Activated T-cell treated with anti-CD3 and anti-CD28 coated beads for 48 hours (primary cell): Measurements from ENCODE around the gene JMJD8.

ENCODE experiments used
- DNase-seq: peaks from one replicate; pipeline ENCODE4 v3.0.0-alpha.2; 2020; ENCODE audit warnings: low read depth

Gene JMJD8

DNA sequence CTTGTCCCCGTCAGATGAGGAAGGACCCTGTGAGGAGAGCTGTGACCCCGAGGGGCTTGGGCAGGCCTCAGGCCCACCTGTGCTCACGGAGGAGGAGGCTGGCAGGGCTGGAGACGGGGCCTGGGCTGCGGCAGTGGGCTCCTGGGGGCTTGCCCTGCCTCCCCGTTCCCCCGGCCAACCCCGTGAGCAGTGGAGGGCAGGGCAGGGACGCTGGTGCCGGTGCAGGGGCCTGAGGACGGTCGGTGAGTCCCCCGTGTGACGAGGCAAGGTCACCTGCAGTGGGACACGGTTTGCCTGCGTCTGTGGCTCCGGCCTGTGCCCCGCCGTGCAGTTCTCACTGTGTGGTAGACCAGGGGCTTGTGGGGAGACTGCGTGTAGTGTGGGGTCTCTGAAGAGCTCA is 24.5 kb downstream of the JMJD8 start:
- no peak for DNase-seq

DNA sequence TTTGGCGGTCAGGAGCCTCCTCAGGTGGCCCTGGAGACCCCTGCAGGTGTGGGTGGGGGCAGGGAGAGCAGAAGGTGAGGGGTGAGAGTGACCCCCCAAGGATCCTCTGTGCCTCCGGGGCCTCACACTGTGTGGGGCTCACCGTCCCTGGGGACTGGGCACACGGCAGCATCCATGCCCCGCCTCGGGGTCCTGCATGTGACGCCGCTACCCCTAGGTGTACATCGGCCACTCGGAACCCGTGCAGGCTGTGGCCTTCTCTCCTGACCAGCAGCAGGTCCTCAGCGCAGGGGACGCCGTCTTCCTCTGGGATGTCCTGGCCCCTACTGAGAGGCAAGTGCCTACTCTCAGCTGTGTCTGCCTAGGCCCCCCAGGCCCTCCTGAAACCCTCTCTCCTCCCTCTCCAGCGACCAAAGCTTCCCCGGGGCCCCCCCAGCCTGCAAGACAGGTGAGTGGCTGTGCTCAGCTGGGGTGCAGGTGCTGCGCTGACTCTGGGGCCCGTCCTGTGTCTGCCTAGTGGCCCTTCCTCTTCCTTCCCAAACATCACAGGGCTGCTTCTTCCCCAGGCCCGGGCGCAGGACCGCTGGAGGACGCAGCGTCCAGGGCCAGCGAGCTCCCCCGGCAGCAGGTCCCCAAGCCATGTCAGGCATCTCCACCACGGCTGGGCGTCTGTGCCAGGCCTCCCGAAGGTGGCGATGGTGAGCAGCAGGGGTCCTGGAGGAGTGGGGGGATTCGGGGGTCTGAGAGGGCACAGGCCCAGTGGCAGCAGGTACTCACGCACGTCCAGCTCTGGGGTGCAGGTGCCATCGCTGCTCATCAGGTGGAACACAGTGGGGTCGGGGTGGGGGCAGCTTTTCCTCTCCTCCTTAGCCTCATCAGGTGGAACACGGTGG is 25.2 kb downstream of the JMJD8 start:
- DNase-seq, result no peak

DNA sequence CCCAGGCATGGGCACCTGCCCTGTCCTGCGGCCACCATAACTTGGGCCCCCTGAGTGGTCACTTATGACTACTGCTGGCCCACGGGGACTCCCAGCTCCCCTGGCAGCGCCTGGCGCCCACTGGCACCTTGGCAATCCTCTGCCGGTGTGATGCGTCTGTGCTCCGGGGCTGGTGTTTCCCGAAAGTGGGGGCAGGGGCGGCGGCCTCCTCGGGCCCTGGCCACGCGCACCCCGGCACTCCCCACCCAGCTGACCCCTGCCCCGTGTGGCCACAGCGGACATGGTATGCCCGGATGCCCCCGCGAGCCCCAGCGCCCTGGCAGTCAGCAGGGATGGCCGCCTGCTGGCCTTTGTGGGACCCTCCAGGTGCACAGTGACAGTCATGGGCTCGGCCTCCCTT is 26.6 kb downstream of the JMJD8 start:
- no peak for DNase-seq

DNA sequence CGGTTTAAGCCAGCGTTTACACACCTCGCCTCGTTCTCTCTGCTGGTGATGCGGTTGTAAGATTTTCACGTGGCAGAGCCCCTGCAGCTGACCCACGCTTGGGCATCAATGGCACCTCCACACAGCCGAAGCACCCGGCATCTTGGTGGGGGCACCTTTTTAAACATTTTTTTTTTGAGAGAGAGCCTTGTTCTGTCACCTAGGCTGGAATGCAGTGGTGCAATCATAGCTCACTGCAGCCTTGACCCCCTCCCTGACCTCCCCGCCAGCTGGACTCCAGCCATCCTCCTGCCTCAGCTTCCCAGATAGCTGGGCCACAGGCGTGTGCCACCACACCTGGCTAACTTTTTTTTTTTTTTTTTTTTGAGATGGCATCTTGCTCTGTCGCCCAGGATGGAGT is 30.1 kb downstream of the JMJD8 start:
- no peak for DNase-seq

DNA sequence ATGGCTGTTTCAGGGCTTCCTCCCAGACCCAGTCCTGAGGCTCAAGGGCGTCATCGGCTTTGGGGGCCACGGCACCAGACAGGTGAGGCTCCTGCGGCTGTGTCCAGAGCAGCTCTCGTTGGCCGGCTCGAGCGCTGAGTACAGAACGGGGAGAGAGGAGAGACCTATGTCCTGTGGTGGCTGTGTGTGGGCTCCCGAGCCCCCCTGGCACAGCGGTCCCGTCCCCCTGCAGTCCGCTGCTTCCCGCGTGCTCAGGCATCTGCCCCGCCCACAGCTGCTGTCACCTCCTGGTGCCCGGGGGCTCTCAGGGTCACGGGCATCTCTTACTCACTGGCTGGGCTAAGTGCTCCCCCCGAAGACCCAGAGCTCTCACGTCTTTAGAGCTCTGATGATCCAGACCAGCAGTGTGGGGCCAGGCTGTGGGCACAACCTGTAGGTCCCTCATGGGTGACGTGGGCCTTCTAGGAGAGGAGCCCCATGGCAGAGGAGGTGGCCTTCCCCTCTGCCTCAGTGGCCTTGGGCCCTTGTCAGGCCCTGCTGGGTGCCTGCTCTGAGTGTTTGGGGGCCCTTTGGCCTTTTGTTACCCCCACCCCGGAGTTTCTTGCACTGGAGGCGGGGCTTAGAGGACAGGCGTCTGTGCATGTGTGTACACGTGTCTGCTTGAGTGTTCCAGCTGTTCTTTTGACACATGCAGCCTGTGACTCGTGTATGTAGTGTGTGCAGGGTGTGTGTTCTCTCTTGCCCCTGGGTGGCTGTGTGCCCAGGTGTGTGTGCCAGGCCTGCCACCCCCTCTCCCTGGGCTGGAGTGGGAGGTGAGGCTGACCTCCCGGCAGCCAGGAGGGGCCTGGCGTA is 31.5 kb downstream of the JMJD8 start:
- DNase-seq, result no peak

DNA sequence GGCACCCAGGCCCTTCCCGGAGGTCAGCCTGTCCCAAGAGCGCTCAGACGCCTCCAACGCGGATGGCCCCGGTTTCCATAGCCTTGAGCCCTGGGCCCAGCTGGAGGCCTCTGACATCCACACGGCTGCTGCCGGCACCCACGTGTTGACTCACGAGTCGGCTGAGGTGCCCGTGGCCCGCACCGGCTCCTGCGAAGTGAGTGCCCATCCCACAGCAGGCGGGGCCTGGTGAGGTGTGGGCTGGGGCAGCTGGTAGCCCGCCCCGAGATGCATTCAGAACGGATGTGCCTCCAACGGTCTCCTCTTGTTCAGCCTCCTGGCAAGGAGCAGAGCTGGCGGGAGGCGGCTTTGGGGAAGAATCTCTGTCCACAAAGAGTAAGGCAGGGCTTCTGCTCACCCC is 32.3 kb downstream of the JMJD8 start:
- DNase-seq, result no peak

DNA sequence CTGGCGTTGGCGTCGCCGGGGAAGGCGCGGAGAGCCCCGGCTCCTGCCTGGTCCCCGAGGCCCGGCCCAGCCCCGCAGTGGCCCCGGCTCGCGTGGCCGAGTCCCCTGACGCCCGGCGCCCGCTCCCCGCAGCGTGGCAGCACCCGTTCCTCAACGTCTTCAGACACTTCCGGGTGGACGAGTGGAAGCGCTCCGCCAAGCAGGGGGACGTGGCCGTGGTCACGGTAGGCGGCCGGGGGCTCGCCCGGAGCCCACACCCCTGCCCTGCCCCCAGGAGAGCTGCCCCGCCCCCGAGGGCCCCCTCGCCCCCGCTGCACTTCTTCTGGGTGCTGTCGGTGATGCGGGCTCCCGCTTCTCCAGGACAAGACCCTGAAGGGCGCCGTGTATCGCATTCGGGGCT is 34.5 kb downstream of the JMJD8 start:
- no peak for DNase-seq

DNA sequence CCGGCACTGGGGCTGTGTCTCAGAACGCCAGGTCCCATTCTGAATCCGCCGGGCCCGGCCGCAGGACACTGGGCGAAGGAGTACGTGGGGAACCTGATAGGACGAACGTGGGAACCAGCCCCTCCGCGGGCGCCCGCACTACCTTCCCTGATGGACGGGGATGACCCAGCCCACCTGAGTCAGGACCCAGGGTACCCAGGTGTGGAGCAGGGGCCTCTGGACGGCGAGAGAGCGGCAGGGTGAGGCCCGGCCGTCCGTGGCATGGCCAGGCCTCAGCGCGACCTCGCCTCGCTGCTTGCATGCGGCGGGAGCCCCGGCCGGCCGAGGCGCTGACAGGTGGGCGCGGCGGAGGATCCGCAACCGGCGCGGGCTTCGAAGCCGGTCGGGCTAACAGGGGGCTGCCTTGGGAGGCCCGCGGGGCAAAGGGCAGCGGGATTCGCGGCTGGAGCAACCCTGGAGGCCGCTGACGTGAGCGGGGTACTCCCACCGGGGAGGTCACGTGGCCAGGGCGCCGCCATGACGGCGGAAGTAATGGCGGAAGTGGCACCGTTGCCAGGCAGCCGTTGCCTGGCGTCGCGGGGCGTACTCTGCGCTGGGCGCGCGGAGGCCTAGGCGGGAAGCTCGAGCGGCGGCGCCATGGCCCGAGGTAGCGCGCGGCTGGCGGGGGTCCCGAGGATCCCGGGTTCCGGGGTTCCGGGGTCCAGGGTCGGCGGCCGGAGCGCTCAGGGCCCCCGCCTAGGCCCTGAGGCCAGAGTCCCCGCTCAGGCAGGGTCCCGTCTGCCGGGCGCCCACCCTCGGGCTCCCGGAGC is 35.1 kb downstream of the JMJD8 start, which contains the start of gene WDR90:
Gene WDR90 (plus strand): TSS at position 585 of the 809 bp plus-strand sequence. CDS start 52 bp downstream, at position 637.
- DNase-seq, result peak; percentile 94

DNA sequence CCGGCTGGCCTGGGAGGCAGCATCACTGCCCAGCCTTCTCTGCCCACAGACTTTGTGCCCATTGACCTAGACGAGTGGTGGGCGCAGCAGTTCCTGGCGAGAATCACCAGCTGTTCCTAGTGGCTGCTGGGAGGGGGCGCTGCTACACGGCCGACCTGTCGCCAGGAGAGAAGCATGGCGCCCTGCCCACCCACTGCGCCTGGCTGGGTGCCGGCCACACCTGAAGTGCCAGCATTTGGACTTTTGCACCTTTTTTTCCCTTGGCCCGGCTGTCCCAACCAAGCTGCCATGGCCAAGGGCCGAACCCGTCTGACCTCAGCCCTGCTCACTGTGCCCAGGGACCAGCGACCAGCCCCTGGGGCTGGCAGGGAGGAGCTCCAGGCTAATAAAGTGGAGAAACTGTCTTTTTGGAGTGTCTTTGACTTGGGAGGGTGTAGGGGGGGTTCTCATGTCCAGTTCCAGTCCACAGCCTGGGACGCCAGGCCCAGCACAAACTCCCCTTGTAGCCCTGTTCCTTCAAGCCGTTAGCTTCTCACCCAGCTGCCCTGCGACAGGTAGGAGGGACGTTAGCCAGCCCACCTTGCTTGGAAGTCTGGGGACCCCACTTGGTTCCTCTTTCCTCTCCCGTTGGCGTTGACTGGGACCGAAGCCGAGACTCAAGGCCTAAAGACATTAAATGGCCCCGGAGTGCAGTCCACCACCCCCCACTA is 35.9 kb downstream of the JMJD8 start:
- peak; percentile 60 for DNase-seq

DNA sequence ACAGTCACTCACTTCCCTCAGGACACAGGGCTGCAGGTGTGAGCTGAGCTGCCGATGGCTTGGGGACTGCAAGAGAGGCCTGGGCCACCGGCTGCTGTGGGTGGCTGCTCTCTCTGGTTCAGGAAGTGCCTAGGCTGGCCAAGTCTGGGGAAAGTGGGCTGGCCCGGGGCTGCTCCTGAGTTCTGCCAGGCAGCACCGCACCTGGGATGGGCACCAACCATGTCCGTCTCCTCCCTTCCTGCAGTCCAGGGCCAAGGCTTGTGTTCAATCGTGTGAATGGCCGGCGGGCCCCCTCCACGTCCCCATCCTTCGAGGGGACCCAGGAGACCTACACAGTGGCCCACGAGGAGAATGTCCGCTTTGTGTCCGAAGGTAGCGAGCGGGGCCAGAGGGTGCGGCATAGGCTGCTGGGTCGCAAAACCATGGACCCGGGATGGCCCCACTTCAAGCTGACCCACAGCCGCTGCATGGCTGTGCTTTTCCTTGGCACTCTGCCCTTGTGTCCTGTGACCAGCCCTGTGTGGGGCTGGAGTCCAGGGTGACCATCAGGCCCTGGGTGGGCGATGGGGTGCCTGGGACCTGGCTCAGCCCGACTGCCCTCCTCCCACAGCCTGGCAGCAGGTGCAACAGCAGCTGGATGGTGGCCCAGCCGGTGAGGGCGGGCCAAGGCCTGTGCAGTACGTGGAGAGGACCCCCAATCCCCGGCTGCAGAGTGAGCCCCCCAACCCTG is 36.8 kb downstream of the JMJD8 start:
- no peak for DNase-seq

DNA sequence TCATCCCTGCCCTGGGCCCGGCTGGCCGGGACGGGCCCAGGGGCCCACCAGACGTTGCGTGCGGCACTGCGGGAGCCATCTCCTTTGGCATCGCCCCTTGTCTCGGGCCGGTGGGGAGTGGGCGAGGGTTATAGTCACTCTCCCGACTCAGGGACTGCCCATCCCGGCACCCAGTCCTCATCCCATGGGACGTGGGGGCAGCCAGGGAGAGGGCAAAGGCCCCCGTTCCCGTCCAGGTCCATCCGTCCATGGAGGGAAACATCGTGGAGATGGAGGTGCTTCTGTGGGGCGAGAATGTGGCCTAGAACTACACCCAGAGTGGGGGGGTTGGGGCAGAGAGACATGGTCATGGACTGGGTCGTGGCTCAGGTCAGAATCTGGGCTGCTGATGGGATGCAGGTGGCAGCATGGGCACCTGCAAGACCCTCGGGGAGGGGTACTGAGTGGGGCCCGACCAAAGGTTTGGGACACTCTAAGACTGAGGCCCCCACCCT is 37.4 kb downstream of the JMJD8 start:
- DNase-seq, result no peak

DNA sequence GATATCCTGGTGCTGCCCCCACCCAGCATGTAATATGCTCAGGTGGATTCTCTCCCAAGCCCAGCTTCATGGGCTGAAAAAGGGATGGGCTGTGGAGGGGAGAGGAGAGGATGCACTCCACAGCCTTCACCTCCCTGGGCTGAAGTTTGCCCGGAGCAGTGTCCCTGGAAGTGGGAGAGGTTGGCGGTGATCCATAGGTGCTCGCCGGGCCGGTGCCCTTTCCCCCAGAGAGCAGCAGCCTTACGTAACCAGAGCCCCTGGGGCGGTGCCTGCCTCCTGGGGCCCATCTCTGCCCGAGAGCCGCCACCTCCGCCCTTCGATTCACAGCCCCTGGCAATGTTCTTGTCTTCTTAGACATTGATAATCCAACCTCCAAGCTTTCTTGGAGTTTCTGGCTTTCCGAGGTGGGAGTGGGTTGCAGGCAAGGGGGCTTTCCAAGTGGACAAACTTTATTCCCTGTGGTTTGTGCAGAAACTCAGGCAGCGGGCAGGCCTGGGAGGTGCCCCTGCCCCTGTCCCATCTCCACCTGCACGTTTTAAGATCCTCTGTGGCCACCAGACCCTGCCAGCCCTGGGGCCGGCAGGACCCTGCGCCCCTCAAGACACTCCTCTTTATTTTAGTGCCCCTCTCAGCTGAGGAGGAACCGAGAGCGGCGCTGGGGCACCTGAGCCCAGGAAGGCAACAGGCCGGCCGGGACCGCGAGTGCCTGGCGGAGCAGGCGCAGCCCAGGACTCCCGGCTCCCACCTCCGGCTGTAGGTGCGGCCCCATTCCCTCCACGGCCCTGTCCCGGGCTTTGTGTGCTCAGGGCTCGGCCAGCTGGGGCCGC is 38.1 kb downstream of the JMJD8 start:
- no peak for DNase-seq

DNA sequence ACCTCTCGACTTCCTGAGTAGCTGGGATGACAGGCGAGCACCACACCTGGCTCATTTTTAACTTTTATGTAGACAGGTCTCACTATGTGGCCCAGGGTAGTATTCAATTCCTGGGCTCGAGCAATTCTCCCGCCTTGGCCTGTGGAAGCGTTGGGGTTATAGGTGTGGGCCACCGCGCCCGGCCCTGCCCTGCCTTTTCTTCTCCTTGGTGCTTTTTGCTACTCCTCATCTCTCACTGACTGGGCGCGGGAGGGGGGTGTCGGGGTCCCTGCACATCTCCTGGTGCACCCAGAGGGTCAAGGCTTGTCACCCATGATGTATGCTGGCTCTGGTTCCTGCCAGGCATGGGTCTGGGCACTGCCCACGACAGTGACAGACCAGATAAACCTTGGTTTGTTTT is 39.6 kb downstream of the JMJD8 start:
- DNase-seq, result no peak

DNA sequence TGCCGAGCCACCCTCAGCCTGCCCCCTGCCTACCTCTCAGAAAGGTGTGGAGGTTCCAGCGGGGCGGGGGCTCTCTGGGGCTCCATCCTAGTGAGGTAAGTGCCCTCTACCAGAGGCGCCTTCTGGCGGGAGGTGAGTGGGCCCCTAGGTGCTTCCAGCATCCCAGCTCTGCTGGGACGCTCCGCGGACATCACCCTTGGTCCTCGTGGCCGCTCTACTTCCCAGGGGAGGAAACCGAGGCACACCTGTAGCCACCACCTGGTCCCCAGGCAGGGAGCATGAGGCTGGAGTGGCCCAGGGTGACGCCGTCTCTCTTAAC is 41.1 kb downstream of the JMJD8 start:
- no peak for DNase-seq

DNA sequence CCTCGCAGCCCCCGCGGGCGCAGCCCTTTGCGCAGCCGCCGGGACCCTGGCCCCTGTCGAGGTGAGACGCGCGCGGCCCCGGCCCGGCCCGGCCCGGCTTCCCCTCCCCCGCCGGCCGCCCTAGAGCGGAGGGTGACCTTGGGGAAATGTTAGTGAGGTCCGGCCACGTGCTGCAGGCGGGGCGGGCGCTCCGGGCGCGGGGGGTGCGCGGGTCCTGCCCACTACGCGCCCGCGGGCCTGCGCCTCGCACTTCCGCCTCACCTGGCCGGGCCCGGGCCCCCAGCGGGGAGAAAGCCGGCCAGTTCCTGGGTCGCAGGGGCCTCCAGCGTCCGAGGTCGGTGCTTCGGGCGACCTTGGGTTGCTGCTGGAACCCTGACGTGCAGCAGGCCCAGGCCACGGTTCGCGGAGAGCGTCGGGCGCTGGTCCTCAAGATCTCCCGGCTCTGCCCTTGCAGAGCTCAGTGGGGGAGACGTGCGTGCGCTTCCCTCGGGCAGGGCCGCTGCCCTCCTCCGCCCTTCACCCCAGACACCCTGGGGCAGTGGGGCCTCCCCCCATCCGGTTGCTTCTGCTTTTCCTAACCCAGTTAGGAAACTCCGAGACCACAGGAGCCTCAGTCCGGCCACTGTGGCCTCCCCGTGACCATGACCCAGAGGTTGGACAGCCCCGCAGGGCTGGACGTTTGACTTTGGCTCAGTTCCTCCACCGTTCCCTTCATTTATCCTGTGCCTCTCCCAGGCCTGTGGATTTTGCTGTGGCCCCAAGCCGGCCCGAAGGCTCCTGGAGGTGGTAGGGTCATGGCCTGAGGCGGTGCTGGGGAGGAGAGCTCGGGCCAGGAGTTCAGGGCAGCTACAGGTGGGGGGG is 41.7 kb downstream of the JMJD8 start:
- DNase-seq, result peak; percentile 46

DNA sequence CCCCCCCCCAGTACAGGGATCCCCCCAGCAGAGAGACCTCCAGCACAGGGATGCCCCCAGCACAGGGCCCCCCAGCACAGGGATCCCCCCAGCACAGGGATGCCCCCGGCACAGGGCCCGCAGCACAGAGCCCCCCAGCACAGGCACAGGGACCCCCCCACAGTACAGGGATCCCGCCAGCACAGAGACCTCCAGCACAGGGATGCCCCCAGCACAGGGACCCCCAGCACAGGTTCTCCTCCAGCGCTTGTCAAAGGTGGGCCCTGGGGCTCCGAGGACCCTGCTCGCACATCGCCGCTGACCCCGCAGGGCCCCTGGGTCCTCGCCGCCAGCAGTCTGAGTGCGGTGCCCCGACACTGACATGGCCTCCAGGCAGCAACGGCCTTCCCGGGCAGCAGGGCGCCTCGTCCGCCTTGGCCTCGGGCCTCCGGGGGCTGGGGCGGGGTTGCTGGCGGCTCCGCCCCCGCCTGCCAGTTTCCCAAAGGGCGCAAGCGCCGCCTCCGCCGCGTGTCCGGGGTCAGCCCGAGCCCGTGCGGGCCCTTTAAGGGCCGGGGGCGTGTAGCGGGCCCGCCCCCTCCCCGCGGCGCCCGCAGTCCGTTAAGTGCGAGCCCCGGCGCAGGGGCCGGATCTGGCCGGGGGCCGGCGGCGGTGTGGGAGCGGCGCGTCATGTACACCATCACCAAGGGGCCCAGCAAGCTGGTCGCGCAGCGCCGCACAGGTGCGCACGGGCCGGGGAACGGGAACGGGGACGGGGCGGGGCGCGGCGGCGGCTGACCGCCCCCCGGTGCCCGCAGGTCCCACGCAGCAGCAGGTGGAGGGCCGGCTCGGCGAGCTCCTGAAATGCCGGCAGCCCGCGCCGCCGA is 42.6 kb downstream of the JMJD8 start, which contains the start of gene MCRIP2:
Gene MCRIP2 (plus strand): TSS at position 503 of the 863 bp plus-strand sequence. CDS start 164 bp downstream, at position 667.
- DNase-seq, result peak; percentile 79

DNA sequence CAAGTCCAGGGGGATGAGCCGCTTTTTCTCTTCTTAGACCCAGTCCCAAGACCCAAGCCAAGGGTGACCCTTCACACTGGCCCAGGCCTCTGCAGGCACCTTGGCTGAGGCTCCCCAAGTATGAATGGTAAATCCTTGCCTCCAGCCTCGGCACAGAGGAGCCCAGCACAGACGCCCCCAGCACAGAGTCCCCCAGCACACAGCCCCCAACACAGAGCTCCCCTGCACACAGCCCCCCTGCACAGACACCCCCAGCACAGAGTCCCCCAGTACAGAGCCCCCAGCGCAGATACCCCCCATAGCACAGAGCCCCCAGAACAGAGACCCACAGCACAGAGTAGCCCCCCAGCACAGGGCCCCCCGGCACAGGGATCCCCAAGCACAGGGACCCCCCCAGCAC is 43.5 kb downstream of the JMJD8 start:
- no peak for DNase-seq

DNA sequence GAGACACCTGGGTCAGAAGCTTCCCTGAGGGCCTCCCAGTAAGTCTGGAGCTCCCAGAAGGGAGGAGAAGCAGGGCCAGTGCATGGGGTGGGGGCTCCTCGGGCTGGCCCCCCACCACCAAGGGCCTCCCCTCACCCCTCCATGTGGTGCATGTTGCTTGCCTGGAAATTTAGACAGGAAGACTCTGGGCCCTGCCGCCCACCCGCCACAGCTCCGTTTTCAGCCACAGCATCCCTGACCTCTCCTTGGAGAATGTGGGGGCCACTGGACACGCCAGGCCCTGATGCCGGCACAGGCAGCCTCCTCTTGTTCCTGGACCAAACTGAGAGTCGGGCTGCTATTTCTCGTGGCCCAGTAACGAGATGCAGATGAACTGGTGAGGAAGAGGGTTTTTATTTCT is 45.3 kb downstream of the JMJD8 start:
- DNase-seq, result no peak
